Activated T-helper 1 cell treated with anti-CD3 and anti-CD28 coated beads, Interleukin-12 subunit alpha, Interleukin-12 subunit beta, Interleukin-2, Interleukin-4 antibody, amounts not matched to agents 30 ng/mL and 10 ng/mL and 1 ng/mL, durations not matched to agents 14 hours and 24 hours and 36 hours (primary cell): ENCODE results near the gene LDHD. TPM values are rescaled to one million over a fixed set of nuclear protein-coding genes. Genes with fewer than 3 reads are reported as not detected.

Experiments used
- DNase-seq: peaks from one replicate; pipeline ENCODE4 v3.0.0; 2021; ENCODE audit warnings: low spot score
- H3K27ac Mint-ChIP-seq: one replicate; pipeline ENCODE4 v1.8.0; 2021; ENCODE audit warnings: mild to moderate bottlenecking, mixed read lengths
- H3K27me3 Mint-ChIP-seq: one replicate; pipeline ENCODE4 v1.8.0; 2022; ENCODE audit warnings: mild to moderate bottlenecking, moderate library complexity, mixed read lengths; ENCODE audit not compliant: insufficient read depth
- H3K36me3 Mint-ChIP-seq: one replicate; pipeline ENCODE4 v1.8.0; 2021; ENCODE audit warnings: low read depth, mixed read lengths
- H3K4me1 Mint-ChIP-seq: one replicate; pipeline ENCODE4 v1.8.0; 2021; ENCODE audit warnings: low read depth, mixed read lengths
- H3K4me3 Mint-ChIP-seq: one replicate; pipeline ENCODE4 v1.8.0; 2021; ENCODE audit warnings: mild to moderate bottlenecking, moderate library complexity, mixed read lengths
- H3K9me3 Mint-ChIP-seq: one replicate; pipeline ENCODE4 v1.8.0; 2021; ENCODE audit warnings: mixed read lengths
- intact Hi-C: fragments of 100-400 bp; cut with micrococcal nuclease; formaldehyde crosslinking; loops from one replicate; pipeline ENCODE4 v1.15.1; 2024
- total RNA-seq: library from RNA; stranded (reverse); gene quantifications from 2 replicates; pipeline ENCODE4 v1.2.3, GENCODE V29; 2022

The LDHD gene
- 0.20 and 0.26 TPM in 2 replicates for total RNA-seq

DNA sequence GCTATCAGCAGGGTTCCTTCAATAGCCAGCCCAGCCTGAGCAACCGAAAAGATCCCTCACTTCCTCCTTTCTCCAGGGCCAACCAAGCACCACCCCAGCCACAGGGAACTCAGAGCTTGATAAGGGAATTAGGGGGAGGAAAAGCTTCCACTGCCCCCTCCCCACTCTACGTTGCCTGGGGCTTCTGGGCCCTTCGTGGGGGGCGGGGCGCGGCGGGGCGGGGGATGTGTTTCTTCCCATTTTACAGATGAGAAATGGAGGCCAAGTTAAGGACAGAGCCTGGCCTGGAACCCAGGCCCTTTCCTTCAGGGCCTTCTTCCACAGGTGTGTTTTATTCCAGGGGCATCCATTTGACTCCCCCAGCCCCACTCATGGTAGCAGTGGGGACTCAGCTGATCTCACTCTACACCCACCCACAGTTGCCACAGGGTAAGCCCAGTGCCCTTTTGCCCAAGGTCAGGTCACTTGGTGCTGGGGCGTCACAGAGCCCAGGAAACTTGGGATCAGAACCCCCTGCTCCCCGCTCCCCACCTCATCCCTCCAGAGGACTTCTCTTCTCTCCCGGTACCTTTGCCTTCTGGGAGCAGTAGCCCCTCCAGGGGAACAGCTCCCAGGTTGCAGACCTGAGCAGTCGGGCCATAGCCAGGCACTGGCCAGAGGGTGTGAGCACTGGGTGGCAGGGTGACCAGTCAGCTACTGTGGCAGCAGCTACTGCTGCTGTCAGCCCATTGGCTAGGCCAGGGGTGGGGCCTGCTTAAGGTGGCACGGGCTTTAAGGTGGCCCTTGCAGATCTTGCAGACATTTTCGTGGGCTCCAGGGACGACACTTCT is at the start of gene LDHD:
Gene LDHD, minus strand, starts transcription at position 700 of the 830 bp plus-strand sequence. Its CDS starts 60 bp downstream, at position 640.
- H3K36me3 Mint-ChIP-seq = peaks cover under 1% of the 10 kb centered on the region
- DNase-seq = no peak
- H3K4me3 Mint-ChIP-seq = peak within 1 kb of the TSS; percentile 45
- intact Hi-C loops = no loop called here
- peaks cover 8% of the 10 kb centered on the region for H3K4me1 Mint-ChIP-seq
- peaks cover 2% of the 10 kb centered on the region for H3K9me3 Mint-ChIP-seq
- no peak within 1 kb of the TSS for H3K27ac Mint-ChIP-seq
- H3K27me3 Mint-ChIP-seq = no peaks in the 10 kb centered on the region

- H3K4me1 Mint-ChIP-seq = no peaks in the 10 kb centered on the region
- H3K27ac Mint-ChIP-seq = no peak overlapping the region
- no peak for DNase-seq
- H3K4me3 Mint-ChIP-seq = no peak overlapping the region
- peaks cover 59% of the 10 kb centered on the region for H3K36me3 Mint-ChIP-seq
- intact Hi-C loops = no loop called here
- no peaks in the 10 kb centered on the region for H3K27me3 Mint-ChIP-seq
- H3K9me3 Mint-ChIP-seq = peaks cover 19% of the 10 kb centered on the region
These were observed 43.8 kb upstream of the LDHD start for GRCh38 chr16:75160386-75160785.

- Mint-ChIP-seq H3K4me1 (peaks cover 26% of the 10 kb centered on the region), H3K27ac (peak overlapping the region; percentile 65), H3K4me3 (peak overlapping the region; percentile 8), H3K36me3 (peaks cover 53% of the 10 kb centered on the region), H3K27me3 (no peaks in the 10 kb centered on the region), H3K9me3 (peaks cover 33% of the 10 kb centered on the region)
- intact Hi-C loops = no loop called here
- DNase-seq = no peak
These were observed 36.1 kb upstream of the LDHD start for GRCh38 chr16:75152635-75153034.

DNA sequence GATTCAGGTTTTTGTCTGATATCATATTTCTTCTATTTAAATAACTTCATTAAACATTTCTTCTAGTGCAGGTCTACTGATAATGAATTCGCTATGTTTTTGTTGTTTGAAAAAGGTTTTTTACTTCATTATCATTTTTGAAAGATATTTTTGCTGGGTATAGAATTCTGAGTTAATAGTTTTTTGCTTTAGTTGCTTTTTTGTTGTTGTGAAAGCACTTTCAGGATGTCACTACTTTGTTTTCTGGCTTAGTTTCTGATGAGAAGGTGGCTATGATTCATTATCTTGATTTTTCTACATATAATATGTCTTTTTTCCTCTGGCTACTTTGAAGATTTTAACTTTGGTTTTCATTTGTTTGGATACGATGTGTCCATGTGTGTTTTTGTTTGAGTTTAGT is 35.2 kb upstream of the LDHD start:
- H3K36me3 Mint-ChIP-seq = peaks cover 46% of the 10 kb centered on the region
- DNase-seq = no peak
- intact Hi-C loops = no loop called here
- H3K27ac Mint-ChIP-seq = peak overlapping the region; percentile 65
- H3K4me3 Mint-ChIP-seq = no peak overlapping the region
- peaks cover 29% of the 10 kb centered on the region for H3K4me1 Mint-ChIP-seq
- H3K27me3 Mint-ChIP-seq = no peaks in the 10 kb centered on the region
- peaks cover 31% of the 10 kb centered on the region for H3K9me3 Mint-ChIP-seq

DNA sequence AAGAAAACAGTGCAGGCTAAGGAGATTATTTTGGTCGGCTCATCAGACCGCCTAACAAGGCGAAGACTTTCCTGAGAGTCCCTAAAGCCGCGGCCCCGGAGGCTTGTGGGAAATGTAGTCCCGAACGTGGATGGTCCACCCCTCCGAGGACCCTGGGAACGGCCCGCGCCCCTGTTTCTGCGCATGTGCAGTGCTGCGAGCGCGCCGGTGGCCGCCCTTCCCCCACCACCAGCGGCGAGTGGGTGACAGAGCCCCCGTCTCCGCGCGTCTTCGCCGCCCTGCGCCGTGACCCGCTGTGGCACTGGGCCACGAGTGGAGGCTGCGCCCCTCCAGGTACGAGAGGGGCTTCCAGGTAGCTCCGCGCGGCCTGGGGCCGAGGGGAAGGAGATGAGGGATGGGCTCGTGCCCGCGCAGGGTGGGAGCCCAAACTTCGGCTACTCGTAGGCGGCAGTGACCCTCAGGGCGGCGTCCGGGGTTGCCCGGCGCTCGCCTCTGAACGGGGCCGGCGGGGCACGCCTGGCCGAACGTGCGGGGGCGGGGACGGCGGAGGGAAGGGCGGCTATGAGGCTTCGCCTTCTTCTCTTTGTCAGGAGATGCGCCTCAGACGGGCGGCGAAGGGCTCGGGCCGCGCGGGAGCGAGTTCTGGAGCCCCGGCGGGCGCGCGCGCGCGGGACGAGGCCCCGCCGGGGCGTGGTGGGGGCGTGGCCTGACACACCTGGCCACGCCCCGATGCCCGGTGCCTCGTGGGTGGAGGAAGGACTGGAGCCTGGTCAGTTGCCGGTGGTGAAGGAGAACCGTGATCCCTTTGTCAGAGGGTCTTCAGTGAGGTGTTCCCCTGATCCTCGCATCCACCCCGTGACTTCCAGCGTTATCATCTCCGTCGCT is 32.0 kb upstream of the LDHD start, which contains the start of gene ZFP1:
Gene ZFP1, plus strand, starts transcription at position 214 of the 885 bp plus-strand sequence. CDS start 4,428 bp downstream, outside the sequence.
- Mint-ChIP-seq H3K4me1 (peaks cover 29% of the 10 kb centered on the region), H3K9me3 (peaks cover 28% of the 10 kb centered on the region), H3K36me3 (peaks cover 25% of the 10 kb centered on the region), H3K4me3 (peak within 1 kb of the TSS; percentile 90), H3K27me3 (no peaks in the 10 kb centered on the region), H3K27ac (peak within 1 kb of the TSS; percentile 84)
- peak; percentile 90 for DNase-seq
- intact Hi-C loops = loop anchor here (1.0 to 2.0 kb wide), 9 partner anchors 37 to 541 kb away; partner anchors contain the start of genes CFDP1, GLG1, KARS1 and MLKL

- H3K9me3 Mint-ChIP-seq = peaks cover 24% of the 10 kb centered on the region
- peak overlapping the region; percentile 73 for H3K27ac Mint-ChIP-seq
- no peaks in the 10 kb centered on the region for H3K27me3 Mint-ChIP-seq
- H3K4me3 Mint-ChIP-seq = peak overlapping the region; percentile 90
- no peak for DNase-seq
- peaks cover 20% of the 10 kb centered on the region for H3K36me3 Mint-ChIP-seq
- H3K4me1 Mint-ChIP-seq = peaks cover 27% of the 10 kb centered on the region
- intact Hi-C loops = loop anchor here (1.0 to 2.0 kb wide), 8 partner anchors 37 to 541 kb away; partner anchors contain the start of genes CFDP1, GLG1, KARS1 and MLKL
These were observed 31.4 kb upstream of the LDHD start for GRCh38 chr16:75147968-75148310.

DNA sequence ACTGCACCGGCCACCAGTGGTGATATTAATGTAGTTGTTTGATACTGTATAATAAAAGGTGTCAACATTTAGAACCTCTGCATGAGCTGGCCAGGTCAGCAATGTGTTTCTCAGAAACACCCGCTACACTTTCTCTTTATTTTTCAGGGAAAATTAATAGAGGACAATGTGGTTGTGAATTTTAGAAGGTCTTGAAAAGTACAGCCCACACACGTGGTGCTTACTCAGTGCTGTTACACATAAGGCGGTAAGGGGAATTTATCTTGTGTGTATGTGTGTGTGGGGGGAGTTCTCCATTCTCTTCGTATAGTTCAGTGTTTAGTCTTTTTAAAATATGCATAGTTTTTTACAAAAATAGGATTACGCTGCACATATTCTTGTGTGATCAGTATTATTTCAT is 27.4 kb upstream of the LDHD start:
- H3K4me1 Mint-ChIP-seq = peaks cover 6% of the 10 kb centered on the region
- no peak overlapping the region for H3K27ac Mint-ChIP-seq
- peaks cover 2% of the 10 kb centered on the region for H3K27me3 Mint-ChIP-seq
- intact Hi-C loops = no loop called here
- H3K4me3 Mint-ChIP-seq = no peak overlapping the region
- H3K36me3 Mint-ChIP-seq = no peaks in the 10 kb centered on the region
- DNase-seq = no peak
- no peaks in the 10 kb centered on the region for H3K9me3 Mint-ChIP-seq

GRCh38 chr16:75139498-75139897 is 22.9 kb upstream of the LDHD start:
- Mint-ChIP-seq H3K27ac (no peak overlapping the region), H3K36me3 (no peaks in the 10 kb centered on the region), H3K27me3 (peaks cover 2% of the 10 kb centered on the region), H3K9me3 (no peaks in the 10 kb centered on the region), H3K4me3 (no peak overlapping the region), H3K4me1 (peaks cover 8% of the 10 kb centered on the region)
- DNase-seq = no peak
- intact Hi-C loops = no loop called here

- no peaks in the 10 kb centered on the region for H3K9me3 Mint-ChIP-seq
- peak overlapping the region; percentile 23 for H3K4me3 Mint-ChIP-seq
- DNase-seq = peak; percentile 3
- intact Hi-C loops = no loop called here
- peaks cover 2% of the 10 kb centered on the region for H3K27me3 Mint-ChIP-seq
- H3K36me3 Mint-ChIP-seq = no peaks in the 10 kb centered on the region
- peaks cover 8% of the 10 kb centered on the region for H3K4me1 Mint-ChIP-seq
- no peak overlapping the region for H3K27ac Mint-ChIP-seq
These were observed 22.1 kb upstream of the LDHD start for GRCh38 chr16:75138636-75139035.

DNA sequence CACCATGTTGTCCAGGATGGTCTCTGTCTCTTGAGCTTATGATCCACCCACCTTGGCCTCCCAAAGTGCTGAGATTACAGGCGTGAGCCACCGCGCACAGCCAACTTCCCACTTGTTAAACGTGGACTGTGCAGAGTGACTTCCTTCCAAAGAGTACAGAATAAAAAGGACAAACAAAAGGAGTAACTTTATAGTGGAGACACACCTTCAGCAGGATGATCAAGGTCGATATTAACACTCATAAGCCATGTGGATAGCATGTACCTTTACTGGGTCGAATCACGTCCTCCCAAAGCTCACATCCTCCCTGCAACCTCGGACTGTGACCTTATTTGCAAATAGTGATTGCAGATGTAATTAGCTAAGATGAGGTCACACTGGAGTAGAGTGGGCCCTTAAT is 21.7 kb upstream of the LDHD start:
- DNase-seq = no peak
- Mint-ChIP-seq H3K9me3 (no peaks in the 10 kb centered on the region), H3K36me3 (no peaks in the 10 kb centered on the region), H3K27ac (no peak overlapping the region), H3K4me1 (peaks cover 8% of the 10 kb centered on the region), H3K27me3 (peaks cover 2% of the 10 kb centered on the region), H3K4me3 (peak overlapping the region; percentile 23)
- intact Hi-C loops = no loop called here

GRCh38 chr16:75131081-75131480 is 14.5 kb upstream of the LDHD start:
- Mint-ChIP-seq H3K4me3 (no peak overlapping the region), H3K4me1 (peaks cover 9% of the 10 kb centered on the region), H3K27me3 (peaks cover 2% of the 10 kb centered on the region), H3K27ac (no peak overlapping the region), H3K9me3 (peaks cover 16% of the 10 kb centered on the region), H3K36me3 (peaks cover 1% of the 10 kb centered on the region)
- DNase-seq = no peak
- intact Hi-C loops = no loop called here

GRCh38 chr16:75130150-75130771 is 13.7 kb upstream of the LDHD start:
- no peak for DNase-seq
- intact Hi-C loops = no loop called here
- H3K4me1 Mint-ChIP-seq = peaks cover 9% of the 10 kb centered on the region
- H3K36me3 Mint-ChIP-seq = peaks cover 1% of the 10 kb centered on the region
- no peak overlapping the region for H3K27ac Mint-ChIP-seq
- no peak overlapping the region for H3K4me3 Mint-ChIP-seq
- H3K27me3 Mint-ChIP-seq = peaks cover 2% of the 10 kb centered on the region
- H3K9me3 Mint-ChIP-seq = peaks cover 16% of the 10 kb centered on the region
